NCI-H2029 (cell line): ENCODE data around the gene TNNI2.
"Not testable (repeated sequence)": the region's sequence is repeated elsewhere in the genome, so short reads cannot be mapped to it uniquely, and the experiment has no call there.

Experiments
- DNase-seq: peaks from one replicate; lab custom pipeline; 2025; lab: John Stamatoyannopoulos, UW

The TNNI2 gene

DNA sequence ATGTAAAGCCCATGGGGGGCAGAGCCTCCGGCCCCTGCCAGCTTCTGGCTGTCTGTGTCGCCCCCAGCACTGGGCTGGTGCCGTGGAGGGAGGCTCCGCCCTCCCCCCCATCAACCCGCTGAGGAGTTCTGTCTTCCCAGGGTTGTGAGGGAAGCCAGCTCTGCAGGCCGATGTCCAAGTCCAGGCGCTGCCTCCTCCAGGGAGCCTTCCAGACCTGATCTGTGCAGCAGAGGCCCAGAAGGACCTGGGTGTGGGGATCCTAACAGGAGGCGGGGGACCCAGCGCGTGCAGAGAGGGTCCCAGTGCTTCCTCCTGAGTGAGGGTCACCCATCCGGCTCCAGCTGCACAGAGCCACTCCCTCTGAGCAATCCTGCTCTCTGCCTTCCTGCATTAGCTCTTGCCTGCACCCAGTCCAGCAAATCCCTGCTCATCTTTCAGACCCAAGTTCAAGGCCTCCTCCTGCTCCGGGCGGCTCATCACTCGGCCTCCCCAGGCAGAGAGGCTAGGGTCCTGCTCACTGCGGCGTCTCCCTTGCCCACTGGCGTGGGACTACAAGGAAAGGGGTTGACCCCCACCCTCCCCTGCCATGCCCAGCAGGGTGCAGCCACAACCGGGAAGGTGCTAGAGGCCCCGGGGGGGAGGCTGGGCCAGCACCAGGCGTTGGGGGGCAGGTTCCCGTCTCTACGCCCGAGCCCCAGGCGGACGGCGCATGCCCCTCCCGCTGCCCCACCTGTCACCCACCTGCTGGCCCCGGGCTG is 36.5 kb downstream of the TNNI2 start:
- DNase-seq = no peak

DNA sequence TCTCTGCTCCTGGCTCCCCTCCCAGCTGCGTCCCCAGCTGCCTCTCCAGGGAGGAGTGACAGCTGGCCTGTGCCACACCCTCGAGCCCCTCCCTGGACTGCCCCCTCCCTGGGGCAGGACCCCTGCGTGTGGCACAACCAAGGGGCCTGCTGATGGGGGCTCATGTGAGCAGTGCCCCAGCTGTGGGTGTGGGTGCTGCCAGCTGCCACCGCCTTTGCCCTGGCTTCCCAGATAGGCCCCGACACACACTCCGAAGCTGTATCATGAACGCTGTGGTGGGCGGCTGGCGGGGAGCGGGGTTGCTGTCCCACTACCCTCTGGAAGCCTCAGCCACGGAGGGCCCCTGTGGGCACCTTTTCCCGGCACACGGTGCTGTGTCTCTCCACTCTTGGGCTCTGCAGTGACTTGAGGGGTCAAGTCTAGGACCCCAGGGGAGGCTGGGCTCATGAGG is 37.1 kb downstream of the TNNI2 start:
- not testable (repeated sequence) for DNase-seq

DNA sequence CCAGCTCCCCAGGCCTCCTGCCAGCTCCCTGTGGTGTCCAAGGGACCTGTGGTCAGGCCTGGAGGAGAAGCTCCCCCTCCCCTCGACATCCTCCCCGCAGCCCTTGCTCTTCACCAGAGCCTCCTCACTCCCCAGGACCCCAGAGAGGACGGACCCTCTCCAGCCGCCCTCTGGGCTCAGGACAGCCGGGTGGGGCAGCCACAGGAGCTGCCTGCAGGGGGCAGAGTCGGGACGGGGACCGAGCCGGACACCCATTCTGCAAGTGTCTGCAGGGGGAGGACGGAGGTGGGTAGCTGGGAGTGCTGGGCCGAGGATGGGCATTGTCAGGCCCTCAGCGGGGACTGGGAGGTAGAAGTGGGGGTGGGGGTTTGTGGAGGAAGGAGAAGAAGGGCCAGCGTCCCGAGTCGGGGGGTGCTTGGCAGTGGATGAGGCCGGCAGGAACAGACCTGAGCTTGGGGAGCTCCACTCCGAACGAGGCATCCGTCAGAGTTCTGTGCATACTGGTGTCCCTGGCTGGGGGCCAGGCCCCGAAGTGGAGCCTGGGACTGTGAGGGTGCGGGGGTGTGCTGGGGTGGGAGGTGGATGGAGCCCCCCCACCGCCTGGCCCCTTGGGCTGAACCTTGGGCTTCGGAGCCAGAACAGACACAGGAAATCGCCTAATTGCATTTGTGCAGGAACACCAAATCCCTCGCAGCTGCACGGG is 37.7 kb downstream of the TNNI2 start:
- no peak for DNase-seq

DNA sequence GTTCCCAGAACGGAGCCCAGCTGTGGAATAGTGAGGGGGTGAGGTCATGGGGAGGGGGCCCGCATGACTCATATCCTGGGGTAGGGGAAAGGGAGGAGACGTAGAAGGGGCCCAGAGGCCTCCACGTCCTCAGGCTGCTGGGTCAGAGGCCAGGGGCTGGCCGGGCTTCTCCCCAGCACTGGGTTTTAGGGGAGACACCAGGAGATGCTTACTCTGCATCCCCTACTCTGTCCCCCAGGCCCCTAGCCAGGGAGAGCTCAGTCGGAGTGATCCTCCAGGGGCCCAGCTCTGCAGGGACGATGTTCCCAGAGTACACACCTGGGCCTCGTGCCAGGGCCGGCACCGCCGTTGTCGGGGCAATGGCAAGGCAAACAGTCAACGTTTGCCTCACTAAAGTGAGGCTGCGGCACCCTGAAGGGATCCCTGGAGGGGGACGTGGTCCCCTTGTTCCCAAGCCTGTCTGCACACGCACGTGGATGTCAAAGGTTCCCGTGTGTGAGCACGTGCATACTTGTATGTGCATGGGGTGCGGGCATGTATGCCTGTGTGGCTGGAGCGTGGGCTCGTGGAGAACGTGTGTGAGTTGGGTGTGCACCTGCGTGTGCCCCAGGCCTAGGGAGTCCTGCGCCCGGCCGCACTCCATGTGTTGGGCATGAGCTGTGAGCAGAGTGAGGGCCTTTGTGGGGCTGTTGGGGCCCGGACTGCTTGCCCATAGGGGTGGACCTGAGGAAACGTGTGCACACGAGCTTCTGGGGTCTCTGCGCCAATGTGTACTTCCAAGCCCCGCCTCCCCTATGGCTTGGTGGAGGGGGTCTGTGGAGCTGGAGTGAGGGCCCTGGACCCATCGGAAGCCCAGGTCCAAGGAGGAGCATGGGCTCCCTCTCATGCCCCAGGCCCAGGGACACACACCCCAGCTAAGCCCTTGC is 38.7 kb downstream of the TNNI2 start:
- no peak for DNase-seq

DNA sequence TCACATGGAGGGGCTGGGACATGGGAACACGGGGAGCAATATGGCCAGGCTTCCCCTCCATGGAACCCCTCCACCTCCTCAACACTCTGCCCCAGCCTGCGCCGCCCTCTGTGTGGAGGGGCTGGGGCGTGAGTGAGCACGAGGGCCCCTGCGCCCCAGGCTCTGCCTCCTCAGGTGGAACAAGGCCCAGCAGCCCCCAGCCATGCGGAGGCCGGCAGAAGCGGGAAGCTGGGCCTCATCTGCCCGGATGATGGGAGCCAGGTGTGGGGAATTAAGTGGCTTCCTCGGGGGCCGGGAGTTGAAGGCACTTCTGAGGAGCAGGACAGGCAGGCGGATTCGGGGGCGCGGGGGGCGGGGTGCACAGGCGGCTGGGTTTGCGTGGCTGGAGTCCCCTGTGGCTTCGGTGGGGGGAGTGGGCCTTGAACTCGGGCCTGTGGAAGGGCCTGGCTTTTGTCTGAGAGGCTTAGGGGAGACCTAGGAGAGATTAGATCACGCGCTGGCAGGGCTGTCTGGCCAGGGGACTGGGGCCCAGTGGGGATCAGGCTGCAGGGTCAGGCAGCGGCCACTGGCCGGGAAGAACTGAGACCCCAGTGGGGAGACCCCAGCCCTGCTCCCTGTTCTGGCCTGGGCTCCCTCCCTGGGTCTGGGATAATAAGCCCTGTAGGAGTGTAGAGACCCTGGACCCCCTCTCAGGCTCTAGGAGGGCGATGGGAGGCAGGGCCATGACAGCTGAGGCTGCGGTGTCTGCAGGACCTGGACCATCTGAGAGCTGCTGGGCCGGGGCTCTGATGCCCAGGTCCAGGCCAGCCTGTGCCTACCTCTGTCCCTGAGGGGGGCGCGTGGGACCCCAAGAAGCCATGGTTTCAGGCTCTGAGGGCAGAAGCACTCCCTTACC is 39.6 kb downstream of the TNNI2 start:
- DNase-seq = no peak

DNA sequence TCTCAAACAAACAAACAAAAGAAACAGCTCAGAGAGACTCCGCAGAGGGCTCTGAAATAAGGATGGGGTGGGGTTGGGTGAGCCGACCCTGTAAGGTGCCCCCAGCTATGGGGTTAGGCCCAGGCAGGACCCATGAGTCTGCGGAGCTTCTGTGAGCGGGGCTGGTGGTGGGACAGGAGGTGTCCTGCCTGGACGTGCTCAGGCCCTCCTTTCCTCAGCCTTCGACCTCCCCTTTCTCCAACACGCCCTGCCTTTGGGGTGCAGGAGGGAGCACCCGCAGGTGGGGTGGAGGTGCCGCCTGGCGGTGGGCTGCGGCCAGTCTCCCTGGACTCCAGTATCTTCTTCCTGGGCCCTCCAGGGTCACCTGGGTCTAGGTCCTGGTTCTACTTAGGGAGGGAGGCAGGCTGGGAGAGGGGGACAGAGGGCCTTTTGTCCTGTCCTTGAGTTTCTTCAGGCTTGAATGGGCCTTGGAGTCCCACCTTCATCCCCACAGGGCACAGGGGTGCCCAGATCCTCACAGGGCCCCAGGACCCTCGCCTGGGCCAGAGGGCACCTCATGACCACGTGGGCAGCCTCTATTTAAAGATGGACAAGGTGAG is 40.7 kb downstream of the TNNI2 start:
- DNase-seq = no peak

DNA sequence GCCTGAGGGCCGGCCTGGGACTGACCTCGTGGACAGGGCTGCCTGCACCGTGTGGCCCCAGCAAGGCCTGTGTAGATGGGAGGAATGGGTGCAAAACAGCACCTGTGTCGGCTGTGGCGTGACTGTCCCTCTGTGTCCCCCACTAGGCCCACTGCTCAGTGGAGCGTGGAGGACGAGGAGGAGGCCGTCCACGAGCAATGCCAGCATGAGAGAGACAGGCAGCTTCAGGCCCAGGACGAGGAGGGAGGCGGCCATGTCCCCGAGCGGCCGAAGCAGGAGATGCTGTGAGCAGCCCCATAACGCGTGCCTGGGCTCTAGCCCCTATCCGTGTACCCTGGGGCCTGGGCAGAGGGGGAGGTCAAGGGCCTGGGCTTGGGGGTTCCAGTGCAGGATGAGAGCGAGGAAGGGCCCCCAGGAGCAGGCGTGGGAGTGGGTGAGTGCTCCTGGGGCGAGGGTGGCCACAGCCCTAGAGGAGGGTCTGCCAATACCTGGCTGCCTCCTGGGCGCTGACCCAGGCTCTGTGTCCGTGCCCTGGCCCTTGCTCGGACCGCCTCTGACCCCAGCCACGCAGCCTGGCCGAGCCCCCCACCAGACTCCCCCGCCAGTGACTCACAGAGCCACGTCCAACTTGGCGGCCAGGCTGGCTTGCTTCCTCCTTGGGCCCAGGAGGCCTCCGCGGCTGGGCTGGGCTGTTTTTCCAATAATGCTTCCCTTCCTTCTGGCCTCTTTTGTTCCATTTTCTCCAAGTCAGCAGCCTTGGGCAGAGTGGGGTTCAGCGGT is 41.4 kb downstream of the TNNI2 start:
- DNase-seq = no peak

DNA sequence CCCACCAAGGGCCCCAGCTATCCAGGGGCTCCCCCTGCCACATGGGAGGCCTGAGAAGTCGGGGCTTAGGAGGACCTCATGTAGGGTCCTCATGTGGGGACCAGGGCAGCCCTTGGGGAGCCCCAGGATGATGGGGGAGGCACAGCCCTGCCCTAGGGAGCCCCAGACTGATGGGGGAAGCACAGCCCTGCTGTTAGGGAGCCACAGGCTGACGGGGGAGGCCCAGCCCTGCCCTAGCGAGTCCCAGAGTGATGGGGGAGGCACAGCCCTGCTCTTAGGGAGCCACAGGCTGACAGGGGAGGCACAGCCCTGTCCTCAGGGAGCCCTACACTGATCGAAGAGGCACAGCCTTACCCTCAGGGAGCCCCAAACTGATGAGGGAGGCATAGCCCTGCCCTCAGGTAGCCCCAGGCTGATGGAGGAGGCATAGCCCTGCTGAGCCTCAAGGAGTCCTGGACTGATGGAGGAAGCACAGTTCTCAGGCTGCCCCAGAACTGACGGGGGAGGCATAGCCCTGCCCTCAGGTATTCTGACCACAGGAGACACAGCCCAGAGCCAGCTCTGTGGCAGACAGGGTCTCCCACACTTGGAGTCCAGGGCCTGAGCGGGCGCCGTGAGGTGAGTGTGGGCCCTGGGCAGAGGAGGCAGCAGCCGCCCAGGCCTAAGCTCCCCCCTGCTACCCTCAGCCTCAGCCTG is 42.1 kb downstream of the TNNI2 start:
- DNase-seq = no peak

DNA sequence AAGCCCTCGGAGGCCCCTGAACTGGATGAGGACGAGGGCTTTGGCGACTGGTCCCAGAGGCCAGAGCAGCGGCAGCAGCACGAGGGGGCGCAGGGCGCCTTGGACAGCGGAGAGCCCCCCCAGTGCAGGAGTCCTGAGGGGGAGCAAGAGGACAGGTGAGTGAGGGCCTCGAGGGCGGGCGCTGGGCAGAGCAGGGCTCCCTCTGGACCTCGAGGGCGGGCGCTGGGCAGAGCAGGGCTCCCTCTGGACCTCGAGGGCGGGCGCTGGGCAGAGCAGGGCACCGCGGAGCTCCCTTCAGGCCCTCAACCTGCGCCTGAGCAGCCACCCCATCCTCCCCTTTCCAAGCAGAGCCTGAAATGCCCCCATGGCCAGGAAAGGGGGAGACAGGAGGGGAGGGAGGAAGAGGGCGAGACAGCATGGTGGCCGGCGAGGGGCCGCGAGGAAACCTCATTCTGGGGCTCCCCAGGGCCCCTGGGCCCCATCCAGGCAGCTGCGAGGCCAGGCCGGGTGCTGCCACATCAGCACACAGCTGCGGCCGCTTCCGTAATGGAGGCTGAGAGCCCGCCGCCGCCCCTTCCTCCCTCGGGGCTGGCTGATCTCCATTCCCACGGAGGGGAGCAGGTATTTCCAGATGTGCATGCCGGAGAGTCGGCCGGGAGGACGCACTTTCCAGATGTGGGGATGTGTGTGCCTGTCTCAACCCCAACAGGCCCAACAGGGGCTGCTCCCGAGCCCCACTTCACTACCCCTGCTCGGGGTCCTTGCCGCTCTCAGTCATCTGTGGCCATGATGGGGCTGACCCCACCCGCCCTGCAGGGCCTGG is 42.9 kb downstream of the TNNI2 start:
- no peak for DNase-seq

DNA sequence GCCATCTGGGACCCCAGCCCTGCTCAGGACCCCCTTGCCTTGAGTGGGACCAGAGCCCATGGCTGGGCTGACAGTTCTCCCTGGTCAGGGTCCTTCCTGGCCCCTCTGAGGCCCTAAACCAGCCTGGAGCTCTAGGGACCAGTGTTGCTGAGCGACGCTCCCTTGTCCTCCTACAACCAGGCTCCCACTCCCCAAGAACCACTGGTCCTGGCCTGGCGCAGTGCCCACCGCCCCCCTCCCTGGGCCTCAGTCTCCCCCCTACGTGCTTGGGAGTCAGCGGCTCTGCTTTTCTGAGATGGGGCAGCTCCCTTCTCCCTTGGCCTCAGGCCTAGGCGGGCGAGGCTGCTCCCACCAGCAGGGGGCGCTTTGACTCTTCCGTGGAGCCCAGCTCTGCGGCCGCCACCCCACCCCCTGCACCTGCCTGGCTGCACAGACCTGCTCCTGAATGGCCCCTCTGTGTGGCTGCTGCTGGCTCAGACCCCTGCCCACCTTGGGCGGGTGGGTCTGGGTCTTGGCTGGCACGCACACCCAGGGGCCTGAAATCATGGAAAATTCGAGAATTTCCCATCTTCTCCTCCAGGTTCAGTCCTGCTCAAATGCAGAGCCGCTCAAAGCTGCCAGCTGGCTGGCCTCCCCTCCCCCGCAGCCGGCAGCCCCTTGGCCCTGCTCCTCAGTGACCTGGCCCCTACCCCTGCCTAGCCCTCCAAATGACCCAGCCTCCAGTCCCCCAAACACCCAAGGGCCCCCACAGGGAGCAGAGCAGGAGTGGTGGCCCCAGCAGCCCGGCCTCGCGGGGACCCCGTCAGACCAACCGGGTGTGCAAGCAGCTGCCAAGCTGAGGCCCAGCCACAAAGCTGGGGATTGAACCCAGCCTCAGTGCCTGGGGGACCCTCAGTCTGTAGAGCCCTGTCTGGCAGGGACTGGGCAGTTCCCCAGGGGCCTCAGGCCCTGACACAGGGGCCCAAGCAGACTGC is 43.8 kb downstream of the TNNI2 start:
- DNase-seq = peak; percentile 35

DNA sequence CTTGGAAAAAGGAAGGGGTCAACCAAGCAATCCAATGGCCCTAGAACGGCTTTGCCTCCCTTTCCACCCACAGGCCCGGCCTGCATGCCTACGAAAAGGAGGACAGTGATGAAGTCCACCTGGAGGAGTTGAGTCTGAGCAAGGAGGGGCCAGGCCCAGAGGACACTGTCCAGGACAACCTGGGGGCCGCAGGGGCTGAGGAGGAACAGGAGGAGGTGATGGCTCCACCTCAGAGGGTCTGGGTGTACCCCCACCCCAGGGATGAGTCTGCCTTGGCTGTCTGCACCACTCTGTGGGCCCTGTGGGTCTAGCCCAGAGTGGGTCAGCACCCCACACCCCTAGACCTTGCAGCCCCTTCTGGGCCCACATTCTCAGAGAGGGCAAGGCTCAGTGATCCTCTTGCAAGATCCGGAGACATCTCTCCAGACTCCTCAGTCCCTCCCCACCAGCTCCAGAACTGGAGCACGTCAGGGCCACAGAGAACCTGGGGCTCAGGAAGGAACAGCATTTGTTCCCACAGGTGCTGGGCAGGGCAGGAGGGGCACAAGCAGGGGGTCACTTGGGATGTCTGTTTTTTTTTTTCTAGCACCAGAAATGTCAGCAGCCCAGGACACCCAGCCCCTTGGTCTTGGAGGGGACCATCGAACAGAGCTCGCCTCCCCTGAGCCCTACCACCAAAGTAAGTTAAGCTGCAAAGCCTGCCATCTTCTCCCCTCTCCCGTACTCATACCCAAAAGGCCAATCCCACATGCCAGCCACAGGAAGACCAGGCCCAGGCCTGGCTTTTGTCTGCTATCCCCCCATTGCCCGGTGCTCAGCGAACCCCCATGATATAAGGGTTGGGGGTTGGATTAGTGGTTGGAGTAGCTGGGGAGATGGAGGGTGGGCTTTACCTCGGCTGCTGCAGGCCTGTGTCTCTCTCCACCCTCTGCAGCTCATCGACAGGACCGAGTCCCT is 44.8 kb downstream of the TNNI2 start:
- DNase-seq = no peak

DNA sequence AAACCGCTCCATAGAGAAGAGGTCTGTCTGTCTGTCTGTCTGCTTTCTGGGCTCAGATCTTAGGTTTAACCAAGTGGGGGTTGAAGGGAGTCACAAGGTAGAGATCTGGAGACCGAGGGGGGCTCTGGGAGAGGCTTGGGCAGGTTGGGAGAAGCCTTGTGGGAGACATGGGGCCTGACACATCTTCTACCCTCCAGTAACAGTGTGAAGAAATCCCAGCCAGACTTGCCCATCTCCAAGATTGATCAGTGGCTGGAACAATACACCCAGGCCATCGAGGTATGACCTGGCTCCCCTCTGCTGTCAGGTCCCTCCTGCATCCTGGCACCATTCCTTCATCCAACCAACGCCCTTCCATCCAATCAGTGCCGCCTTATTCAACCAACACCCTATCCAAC is 45.5 kb downstream of the TNNI2 start:
- no peak for DNase-seq

DNA sequence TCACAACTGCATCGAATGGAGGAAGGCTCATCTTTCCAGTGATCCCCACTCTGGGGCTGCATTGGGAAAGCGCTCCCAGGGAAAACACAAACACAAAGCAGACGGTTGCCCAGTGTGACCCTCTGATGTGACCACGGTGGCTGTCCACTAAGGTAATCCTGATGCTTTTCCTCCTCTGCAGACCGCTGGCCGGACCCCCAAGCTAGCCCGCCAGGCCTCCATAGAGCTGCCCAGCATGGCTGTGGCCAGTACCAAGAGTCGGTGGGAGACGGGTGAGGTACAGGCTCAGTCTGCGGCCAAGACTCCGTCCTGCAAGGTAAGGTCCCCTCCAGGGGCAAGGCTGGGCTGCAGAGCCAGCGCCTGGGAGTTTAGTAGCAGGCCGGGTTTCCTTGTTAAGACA is 47.8 kb downstream of the TNNI2 start:
- DNase-seq = not testable (repeated sequence)

DNA sequence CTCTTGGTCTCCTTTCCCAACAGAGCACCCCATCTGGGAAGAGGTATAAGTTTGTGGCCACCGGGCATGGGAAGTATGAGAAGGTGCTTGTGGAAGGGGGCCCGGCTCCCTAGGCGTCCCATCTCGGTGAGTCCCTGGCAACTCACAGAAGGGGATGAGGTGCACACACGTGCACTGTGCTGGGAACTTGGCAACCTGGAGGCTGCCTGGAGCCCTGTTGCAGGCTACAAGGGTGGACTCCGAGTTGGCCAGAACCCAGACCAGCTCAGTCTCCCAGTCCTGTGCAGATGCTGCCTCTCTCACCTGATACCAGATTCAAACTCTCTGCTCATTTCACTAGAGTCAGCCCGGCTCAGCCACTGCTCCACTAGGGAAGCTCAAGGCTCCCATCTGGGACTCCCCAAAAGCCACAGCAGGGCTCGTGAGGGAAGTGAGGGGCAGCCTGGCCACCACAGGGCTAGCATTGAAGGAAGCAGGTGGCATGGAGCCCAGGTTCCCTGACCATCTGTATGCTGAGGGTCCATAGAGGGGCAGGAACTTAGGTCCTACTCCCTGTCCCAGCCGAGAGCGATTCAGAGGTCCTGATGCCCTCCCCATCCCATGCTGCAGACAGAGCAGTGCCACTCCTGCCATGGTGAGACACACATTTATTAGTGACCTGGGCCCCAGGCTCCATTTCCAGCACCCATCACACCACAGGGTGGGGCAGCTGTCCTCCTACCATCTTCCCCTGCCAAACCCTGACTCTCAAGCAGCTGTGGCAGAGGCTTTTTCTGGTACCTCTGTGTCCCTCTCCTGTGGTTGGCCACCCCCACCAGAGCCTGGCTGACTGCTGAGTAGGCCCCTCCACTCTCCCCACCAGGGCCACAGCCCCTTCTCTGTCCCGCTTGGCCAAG is 48.9 kb downstream of the TNNI2 start:
- DNase-seq = no peak

DNA sequence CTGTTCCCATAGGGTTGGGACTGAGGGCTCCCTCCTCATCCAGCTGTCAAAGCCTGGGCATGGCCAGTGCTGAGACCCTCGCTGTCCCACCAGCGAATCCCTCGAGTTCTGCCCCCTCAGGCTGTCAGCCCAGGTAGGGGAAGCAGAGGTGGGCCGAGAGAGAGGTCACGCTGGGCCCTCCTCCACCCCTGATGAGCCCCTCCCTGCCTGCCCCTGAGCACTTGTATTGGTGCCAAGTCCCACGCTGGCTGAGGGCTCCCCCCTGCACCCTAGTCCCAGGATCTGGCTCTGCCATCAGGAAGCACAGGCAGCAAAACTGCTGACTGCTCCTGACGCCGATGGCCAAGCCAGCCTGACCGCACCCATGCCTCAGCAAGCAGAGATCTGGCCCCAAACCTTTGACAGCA is 49.6 kb downstream of the TNNI2 start:
- DNase-seq = no peak
